ENCODE data around the gene TMLHE.
"Not testable (repeated sequence)": the region's sequence is repeated elsewhere in the genome, so short reads cannot be mapped to it uniquely, and the experiment has no call there.

GRCh38 chrX:155620110-155620509 lies 7.4 kb upstream of the TMLHE start:
- not testable (repeated sequence) for TF ChIP-seq FOXK2 (IDR thresholded peaks at IDR 0.05); NFRKB (IDR thresholded peaks at IDR 0.05); BHLHE40 (IDR thresholded peaks at IDR 0.05; ENCODE audit: borderline replicate concordance); SUZ12 (IDR thresholded peaks at IDR 0.05); PKNOX1 (IDR thresholded peaks at IDR 0.05); SP1 (IDR thresholded peaks at IDR 0.05); ZNF384 (IDR thresholded peaks at IDR 0.05); FOXM1 (IDR thresholded peaks at IDR 0.05; ENCODE audit: borderline replicate concordance); HDGF (IDR thresholded peaks at IDR 0.05; ENCODE audit: borderline replicate concordance); LEF1 (IDR thresholded peaks at IDR 0.05; ENCODE audit: borderline replicate concordance); CTBP1 (IDR thresholded peaks at IDR 0.05; ENCODE audit: borderline replicate concordance); ELF4 (IDR thresholded peaks at IDR 0.05); ARNT (IDR thresholded peaks at IDR 0.05)
